Erythroblast (primary cell): Measurements from ENCODE around the gene DMAC1.

ENCODE experiments used
- DNase-seq, 2 experiments: peaks; one replicate each; lab custom pipeline; 2025; lab: John Stamatoyannopoulos, UW
- GATA1 ChIP-seq: IDR thresholded peaks from 2 replicates; pipeline ENCODE4 v1.6.1; 2011; ENCODE audit warnings: low read depth, mild to moderate bottlenecking, control low read depth, low read length, moderate library complexity
- POLR2A ChIP-seq: IDR thresholded peaks from 2 replicates; pipeline ENCODE4 v1.6.1; 2011; ENCODE audit warnings: mild to moderate bottlenecking, low read length

Gene DMAC1

DNA sequence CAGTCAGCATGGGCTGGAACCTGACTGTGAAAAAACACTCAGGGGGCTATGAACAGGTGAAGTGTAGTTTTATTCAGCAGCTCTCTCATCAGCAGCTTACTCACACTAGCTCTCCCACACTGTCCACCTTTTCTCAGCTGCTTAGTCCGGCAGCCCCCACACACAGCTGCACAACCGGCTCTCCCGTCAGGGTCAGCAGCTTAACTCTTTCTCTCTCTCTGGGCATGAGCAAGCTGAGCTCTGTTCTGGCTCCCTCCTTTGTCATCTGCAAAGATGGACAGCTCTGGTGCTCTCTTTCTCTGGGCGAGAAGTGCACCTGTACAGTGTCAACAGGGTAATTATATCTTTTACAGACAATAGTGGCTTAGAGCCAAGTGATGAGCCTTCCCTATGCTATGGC lies 8.2 kb downstream of the DMAC1 start:
- no peak for DNase-seq
- no peak for TF ChIP-seq POLR2A
- TF ChIP-seq GATA1, result no peak

DNA sequence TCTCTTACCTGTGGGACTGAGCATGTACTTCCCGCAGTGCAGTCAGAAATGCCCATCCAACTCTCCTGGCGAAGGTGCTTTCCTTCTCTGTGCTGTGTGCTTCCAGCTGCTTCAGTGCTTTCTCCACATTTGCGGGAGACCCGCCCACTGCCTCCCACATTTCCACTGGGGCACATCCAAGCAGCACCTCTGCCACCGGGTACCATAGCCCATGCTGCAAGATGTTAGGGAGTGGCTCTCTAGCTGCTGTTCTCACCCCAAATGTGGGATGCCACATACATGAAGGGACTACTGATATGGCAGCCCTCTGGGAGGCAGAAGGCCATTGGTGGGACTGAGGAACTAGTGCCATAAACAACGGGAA lies 8.8 kb downstream of the DMAC1 start:
- DNase-seq, result no peak
- no peak for TF ChIP-seq GATA1
- no peak for TF ChIP-seq POLR2A

DNA sequence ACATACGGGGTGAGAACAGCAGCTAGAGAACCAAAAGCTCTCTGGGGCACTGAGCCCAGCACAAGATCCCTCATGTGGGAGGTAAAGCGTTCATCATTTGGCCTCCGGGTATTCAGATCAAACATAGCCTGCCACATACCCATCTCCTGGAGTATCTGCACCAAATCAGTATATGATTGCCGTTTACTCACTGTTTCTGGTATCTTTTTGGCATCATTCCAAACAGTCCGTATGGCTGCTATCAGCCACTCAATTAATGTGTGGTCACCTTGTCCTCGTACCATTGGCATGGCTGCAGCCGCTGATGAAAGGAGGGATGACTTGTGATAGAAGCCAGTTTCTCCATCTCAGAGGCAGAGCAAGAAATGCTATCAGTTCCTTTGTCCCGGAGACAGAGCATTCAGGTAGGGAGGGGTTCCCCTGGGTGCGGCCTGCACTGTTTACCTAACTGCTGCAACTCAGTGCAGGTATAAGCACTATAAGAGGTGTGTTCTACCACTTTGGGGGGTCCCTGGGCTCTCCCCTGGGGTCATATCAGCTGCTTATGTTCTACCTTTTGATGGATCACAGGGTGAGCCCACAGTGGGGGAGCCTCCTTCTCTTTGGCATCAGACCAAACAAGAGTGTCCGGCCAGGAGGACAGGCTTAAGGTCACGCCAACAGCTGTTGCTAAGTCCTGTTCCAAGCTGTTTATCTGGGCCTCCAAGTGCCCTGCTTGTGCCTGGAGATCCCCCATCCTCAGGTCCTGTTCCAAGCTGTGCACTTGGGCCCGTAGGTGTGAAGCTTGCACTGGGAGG lies 9.4 kb downstream of the DMAC1 start:
- DNase-seq, result no peak
- TF ChIP-seq POLR2A, result no peak
- no peak for TF ChIP-seq GATA1

DNA sequence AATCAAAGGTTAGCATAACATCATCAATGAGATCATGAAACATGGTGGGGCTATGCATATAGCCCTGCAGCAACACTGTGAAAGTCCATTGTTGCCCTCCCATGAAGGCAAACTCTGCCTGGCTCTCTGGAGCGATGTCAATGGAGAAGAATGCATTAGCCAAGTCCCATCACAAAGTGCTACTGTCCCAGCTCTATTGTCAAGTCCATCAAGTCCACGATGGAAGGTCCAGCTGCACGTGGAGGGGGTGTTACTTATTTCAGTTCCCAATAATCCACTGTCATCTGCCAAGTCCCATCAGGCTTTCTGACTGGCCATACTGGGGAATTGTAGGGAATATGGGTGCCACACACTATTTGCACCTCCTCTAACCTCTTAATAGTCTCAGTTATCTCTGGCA lies 10.8 kb downstream of the DMAC1 start:
- TF ChIP-seq GATA1 (no peak), POLR2A (no peak)
- no peak for DNase-seq

DNA sequence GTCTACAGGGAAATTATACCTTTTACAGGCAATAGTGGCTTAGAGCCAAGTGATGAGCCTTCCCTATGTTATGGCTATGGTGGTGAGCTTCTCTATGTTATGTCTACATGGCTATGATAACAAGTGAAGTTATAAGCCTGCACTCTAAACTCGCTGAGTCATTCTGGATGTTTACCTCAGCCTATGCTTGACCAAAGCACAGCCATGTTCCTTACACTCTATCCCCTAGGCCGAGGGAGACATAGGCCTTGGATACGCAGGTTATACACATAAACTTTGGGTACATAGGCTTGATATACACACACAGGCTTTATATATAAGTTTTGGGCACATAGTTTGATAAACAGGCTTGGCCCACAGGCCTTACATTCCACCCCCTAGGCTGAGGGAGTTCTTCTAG lies 13.8 kb downstream of the DMAC1 start:
- TF ChIP-seq POLR2A (no peak), GATA1 (no peak)
- DNase-seq, result peak; percentile 2 to 9

DNA sequence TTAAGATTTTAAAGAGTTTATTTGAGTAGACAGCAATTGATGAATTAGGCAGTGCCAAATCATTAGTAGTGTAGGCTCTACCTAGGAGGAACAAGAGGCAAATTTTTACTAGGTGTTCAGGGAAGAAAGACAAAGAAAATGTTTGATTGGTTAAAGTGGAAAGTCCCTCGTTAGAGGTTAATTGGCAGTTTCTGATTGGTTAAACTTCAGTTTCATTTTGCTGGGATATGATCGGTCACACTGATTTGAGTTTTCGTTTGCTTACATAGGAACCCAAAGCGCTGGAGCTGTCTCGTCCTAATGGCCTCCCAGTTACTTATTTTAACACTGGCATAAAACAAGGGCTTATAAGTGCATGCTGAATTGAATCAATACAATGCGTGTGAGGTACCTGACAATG lies 15.1 kb downstream of the DMAC1 start:
- no peak for TF ChIP-seq POLR2A
- TF ChIP-seq GATA1, result no peak
- DNase-seq, result no peak

DNA sequence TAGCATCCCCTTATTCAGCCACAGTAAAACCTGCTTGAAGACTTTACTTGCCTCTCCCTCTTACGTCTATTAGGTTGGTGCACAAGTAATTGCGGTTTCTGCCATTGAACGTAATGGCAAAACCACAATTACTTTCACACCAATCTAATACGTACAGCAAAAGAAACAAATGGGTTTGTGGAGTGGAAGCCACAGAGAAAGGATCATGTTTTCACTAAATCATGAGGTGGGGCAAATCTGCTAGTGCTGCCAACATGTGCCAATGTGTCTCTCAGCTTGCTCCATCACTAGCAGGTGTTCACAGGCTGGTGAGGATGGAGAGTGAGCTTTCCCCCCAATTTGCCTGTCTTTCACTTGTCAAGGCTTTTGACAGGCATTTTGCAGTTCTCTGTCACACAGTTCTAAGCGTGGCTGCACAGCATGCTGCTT lies 15.9 kb downstream of the DMAC1 start:
- no peak for TF ChIP-seq GATA1
- TF ChIP-seq POLR2A, result no peak
- no peak for DNase-seq

DNA sequence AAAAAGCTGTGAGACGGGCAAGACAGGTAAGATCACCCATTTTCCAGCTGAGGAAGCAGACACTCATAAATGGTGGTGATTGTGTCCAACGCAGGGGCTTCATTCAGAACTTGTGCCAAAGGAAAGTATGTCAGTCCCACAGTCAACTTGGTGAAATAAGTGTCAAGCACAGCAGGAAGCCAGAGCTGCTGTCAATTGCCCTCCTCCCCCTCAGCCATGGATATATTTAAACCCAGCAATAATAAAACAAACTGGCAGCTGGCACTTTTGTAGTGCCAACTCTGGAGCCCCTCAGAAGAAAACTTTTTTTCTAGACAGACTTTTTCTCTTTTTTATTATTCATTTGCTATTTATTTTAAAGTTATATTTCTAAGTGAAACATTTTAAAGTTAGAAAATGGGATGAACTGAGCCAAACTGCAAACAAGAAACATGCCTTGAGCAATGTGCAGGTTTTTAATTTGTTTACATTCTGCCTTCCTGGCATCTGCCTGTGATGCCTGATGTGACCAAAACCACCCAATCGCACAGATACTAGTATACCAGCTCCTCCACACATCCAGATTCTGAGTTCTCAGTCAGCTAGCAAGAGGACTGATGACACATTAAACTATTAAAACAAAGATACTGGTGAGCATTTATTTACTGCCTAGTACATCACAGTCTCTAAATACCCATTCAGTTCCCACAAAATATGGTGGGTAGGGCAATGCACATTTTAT lies 17.0 kb downstream of the DMAC1 start:
- DNase-seq, result no peak
- TF ChIP-seq POLR2A (no peak), GATA1 (no peak)

DNA sequence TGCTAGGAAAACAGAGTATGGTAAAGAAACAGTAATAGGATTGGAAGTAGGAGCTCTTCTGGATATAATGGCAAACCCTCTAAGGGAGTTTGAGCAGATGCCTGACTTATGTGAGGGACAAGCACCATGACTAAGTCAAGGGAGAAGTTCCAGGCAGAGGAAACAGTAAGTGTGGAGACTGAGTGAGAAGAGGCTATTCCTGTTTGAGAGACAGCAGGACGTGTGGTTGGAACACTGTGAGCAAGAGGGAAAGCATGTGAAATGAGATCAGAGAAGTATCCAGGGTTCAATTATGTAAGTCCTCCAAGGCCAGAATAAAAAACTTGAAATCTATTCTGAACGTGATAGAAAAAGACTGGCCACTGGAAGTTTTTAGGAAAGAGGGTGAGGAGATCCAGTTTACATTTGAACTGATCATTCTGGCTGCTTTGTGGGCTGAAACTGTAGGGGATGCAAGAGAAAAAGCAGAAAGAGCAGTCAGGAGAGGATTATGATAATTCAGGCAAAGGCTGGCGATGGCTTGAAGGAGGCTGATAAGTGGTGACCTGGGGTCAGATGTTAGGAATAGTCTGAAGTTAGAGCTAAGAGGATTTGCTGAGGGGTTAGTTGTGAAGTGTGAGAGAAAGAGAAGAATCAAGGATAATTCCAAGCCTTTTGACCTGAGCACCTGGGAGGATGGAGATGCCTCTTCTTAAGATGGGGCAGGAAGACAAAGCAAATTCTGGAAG lies 19.2 kb downstream of the DMAC1 start:
- TF ChIP-seq POLR2A (no peak), GATA1 (no peak)
- DNase-seq, result no peak

DNA sequence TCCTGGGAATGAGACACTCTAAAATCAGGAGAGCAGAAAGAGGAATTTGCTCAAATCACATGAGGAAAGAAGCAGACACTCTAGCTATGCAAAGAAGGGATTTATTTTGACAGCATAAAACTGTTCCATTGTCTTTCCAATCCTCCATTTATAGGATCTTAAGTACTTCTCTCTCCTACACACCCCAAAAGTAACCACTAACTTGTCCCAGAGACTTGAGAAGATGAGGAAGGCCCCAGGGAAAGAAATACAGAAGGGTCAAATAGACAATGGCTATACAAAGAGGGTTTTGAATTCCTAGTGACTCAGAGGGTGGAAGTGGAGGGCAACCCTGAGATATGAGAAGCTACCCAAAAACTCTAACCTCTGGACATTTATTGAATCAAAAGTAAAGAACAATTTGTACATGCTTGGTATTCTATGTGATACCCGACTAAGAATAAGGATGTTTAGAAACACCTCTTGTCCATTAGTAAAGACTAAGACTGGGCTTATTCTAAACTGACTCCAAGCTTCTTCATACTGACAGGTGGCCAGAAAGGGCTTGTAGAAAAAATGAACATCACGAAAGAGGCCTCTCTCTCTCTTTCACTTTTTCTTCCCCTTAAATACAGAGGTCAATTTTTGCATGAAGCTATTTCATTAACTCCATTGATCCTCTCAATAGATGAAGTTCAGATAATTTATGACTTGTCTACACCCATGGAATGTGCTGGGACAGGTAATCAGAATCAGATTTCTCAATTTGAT lies 20.6 kb downstream of the DMAC1 start:
- DNase-seq, result no peak
- TF ChIP-seq GATA1 (no peak), POLR2A (no peak)

DNA sequence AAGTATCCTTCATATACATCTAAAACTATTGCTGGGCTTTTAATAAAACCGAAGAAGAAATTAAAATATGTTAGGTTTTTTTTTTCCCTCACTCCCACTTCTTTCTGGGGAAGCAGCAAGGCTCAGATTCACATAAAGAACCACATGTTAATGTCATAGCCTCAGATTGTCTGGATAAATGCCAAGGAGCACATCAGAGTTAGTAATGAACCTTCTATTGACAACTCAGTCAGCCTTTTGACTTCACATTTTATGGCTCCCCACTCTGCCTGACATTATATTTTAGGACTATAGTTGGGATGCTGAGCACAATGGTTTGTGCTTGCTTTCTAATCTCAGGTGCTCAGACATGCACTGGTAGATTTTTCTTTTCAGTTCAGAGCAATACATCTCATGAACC lies 21.8 kb downstream of the DMAC1 start:
- DNase-seq, result no peak
- TF ChIP-seq GATA1 (no peak), POLR2A (no peak)

DNA sequence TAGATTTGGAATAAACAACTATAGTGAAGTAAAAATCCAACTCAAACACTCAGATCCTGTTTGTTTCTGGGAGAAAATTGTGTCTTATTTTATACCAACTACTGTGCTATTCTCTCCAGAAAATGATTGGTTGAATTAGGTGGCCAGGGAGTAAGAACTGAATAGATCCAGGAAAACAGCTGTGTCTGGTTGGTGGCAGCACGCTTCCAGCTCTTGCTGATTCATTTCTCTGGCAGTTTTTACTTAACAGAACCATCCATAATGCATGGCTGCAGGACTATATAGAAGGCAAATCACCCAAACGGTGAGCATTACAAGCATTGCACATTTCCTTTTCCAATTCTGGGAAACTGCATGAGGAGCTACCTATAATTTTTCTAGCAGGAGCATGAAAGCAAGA lies 29.5 kb downstream of the DMAC1 start:
- no peak for TF ChIP-seq GATA1
- no peak for DNase-seq

DNA sequence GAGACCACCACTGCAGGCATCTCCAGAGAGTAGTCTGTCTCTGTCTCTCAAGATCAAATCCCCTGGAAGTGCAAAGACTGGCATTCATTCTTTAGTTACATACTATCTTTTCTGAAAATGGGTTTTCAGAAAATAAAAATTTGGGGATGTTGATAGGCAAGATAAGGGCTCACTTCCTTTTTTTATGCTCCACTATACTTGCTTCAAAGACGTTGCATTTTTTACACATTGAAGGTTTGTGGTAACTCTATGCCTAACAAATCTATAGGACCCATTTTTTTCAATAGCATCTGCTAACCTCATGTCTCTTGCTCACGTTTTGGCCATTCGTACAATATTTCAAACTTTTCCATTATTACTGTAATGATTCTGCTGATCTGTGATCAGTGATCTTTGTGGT lies 37.0 kb downstream of the DMAC1 start:
- TF ChIP-seq POLR2A (no peak), GATA1 (no peak)
- DNase-seq, result no peak
